GM06990 (cell line): ENCODE results near the gene TNS3.

Experiments used
- DNase-seq: peaks from one replicate; pipeline ENCODE4 v3.0.0-alpha.2; 2011; ENCODE audit not compliant: insufficient read length; ENCODE audit errors: extremely low read depth
- H3K27me3 ChIP-seq: replicated peaks from 2 replicates; pipeline ENCODE4 v1.6.0; 2011; ENCODE audit warnings: low read length; ENCODE audit not compliant: control insufficient read depth, insufficient read depth
- H3K36me3 ChIP-seq: 2 replicates; pipeline ENCODE4 v1.5.1; 2011; ENCODE audit warnings: low read length; ENCODE audit not compliant: control insufficient read depth, insufficient read depth
- H3K4me3 ChIP-seq: replicated peaks from 2 replicates; pipeline ENCODE4 v1.5.1; 2011; ENCODE audit warnings: low read depth, mild to moderate bottlenecking, control low read depth, low read length
- CTCF ChIP-seq: IDR thresholded peaks from 2 replicates; pipeline ENCODE4 v1.5.1; 2011; ENCODE audit warnings: low read length, control low read depth, mild to moderate bottlenecking, inconsistent platforms; ENCODE audit not compliant: insufficient read depth, poor library complexity, severe bottlenecking

The TNS3 gene

DNA sequence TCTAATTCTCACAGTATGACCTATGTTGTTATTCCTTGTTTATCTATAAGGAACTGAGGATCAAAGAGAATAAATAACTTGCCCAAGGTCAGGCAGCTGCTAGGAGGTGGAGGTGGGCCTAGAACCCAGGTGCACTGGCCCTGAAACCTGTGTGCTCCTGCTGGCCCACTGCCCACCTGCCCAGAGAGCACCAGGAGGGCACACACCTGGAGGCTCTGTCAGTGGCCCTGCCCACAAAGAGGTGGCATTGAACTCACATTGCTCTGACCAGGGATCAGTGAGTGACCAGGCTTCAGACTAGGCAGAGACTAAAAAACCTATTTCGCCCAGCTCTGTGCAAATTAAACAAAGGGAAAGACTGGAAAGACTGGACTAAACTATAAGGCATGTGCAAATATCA lies 210.6 kb downstream of the TNS3 start:
- H3K36me3 ChIP-seq = no peaks in the 10 kb centered on the region
- no peak for TF ChIP-seq CTCF
- DNase-seq = no peak
- H3K4me3 ChIP-seq = no peak overlapping the region
- no peaks in the 10 kb centered on the region for H3K27me3 ChIP-seq

- no peak for TF ChIP-seq CTCF
- Histone ChIP-seq H3K4me3 (no peak overlapping the region), H3K36me3 (no peaks in the 10 kb centered on the region), H3K27me3 (no peaks in the 10 kb centered on the region)
- DNase-seq = no peak
Measured at GRCh38 chr7:47370461-47371042, 211.4 kb downstream of the TNS3 start.

- H3K4me3 ChIP-seq = no peak overlapping the region
- no peaks in the 10 kb centered on the region for H3K36me3 ChIP-seq
- no peak for DNase-seq
- TF ChIP-seq CTCF = no peak
- H3K27me3 ChIP-seq = no peaks in the 10 kb centered on the region
Measured at GRCh38 chr7:47369736-47370135, 212.2 kb downstream of the TNS3 start.

DNA sequence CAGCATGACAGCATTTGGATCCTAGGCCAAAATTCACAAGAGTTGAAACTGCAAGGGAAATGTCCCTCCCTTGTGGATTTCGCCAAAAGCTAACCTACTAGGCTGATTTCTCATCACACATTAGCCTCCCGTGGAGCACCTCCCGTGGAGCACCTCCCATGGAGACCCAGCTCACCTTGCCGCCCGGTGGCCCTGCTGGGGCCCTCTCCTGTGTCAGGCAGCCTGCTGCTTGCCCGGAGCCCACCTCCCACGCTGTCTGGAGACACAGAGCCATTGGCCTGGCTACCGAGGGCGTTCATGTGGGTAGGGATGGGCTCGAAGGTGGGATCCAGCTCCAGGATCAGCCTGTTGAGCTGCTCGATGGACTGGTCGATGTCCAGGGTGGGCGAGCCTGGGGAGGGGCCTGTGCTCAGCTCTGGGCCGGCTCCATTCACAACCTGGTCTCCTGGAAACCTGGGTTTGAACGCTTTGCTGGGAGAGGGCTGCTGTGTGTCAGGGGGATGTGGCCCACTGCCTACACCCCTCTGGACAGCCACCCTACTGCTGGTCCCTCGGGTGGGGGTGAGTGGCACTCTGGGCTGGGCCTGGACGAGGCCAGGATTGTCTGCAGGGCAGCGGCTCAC lies 213.6 kb downstream of the TNS3 start:
- no peak overlapping the region for H3K4me3 ChIP-seq
- no peak for DNase-seq
- H3K36me3 ChIP-seq = no peaks in the 10 kb centered on the region
- TF ChIP-seq CTCF = no peak
- H3K27me3 ChIP-seq = no peaks in the 10 kb centered on the region

DNA sequence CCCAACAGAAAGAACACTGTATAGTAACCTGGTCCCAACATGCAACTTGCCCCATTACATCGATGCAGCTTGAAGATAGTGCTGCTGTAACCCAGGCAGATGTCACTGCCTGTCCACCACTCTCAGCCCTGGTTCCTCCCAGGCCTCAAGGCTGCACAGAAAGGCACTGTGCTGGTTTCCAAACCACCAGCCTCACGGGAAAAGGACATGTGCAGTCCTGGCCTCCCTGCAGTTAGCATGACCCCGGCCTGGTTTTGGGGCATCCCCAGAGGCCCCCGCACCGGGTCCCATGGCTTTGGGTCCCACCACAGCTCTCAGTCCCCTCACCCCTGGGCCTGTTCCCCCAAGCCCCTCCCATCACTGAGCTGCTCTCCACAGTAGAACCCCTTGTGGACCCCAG lies 214.5 kb downstream of the TNS3 start:
- Histone ChIP-seq H3K4me3 (no peak overlapping the region), H3K36me3 (no peaks in the 10 kb centered on the region), H3K27me3 (no peaks in the 10 kb centered on the region)
- TF ChIP-seq CTCF = no peak
- DNase-seq = no peak
